GM19324 (cell line): Measurements from ENCODE around the gene ZCCHC14.
"Not testable (repeated sequence)": the region's sequence is repeated elsewhere in the genome, so short reads cannot be mapped to it uniquely, and the experiment has no call there.

Source experiments
- ATAC-seq: cut with Tn5 transposase; IDR thresholded peaks from one replicate; pipeline ENCODE4 v1.9.1; 2021; ENCODE audit warnings: mild to moderate bottlenecking, moderate library complexity; ENCODE audit not compliant: unreplicated experiment, low FRiP score

The ZCCHC14 gene

DNA sequence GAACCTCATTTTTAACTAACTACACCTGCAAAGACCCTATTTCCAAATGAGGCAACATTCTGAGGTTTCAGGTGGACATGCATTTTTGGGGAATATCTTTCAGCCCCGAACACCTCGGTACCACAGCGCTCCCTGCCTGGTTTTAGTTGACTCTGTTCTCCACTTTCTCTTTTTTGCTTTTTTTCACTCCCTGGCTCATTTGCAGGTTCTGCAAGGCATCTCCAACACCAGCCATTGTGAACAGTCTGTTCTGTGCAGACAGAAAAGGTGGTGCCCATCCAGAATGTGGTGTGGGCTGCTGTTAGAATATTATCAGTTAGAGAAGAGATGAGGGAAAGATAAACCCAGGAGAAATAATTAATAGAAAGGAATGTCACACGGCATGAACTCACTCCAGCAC, 32.5 kb upstream of the ZCCHC14 start:
- ATAC-seq: no peak

DNA sequence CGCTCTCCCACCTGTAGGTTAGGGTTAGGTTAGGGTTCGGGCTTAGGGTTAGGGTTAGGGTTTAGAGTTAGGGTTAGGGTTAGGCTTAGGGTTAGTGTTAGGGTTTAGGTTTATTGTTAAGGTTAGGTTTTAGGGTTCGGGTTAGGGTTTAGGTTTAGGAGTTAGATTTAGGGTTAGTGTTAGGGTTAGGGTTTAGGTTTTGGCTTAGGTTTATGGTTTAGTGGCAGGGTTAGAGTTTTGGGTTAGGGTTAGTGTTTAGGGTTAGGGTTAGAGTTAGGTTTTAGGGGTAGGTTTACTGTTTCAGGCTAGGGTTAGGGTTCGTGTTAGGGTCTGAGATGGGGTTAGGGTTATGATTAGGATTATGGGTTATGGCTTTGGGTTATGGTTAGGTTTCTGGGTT, 31.6 kb upstream of the ZCCHC14 start:
- ATAC-seq: no peak

DNA sequence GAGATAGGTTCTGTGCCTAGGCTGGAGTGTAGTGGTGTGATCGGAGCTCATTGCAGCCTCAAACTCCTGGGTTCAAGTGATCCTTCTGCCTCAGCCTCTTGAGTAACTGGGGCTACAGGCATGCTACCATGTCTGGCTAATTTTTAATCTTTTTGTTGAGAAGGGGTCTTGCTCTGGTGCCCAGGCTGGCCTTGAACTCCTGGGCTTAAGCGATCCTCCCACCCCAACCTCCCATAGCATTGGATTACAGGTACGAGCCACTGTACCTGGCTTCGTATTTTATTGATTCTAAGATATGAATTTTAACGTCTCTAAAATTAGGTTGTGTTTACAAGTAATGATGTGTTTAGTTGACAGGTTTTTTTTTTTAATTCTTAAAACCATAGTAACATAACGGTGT, 30.8 kb upstream of the ZCCHC14 start:
- ATAC-seq: not testable (repeated sequence)

DNA sequence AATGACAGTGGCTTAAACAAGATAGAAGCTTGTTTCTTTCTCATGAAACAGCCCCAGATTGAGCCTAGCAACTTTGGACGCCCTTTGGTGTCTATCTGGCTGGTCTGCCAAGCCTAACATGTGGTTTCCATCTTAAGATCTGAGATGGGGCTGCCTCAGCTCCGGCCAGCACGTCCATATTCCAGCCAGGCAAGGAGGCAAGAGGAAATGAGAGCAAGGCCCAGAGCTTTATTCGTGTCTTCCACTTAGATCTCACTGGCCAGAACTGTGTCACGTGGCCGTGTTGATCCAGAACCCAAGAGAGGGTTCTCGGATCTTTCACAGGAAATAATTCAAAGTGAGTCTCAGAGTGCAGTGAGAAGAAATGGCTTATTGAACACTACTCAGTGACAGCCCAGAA, 28.9 kb upstream of the ZCCHC14 start:
- not testable (repeated sequence) for ATAC-seq

DNA sequence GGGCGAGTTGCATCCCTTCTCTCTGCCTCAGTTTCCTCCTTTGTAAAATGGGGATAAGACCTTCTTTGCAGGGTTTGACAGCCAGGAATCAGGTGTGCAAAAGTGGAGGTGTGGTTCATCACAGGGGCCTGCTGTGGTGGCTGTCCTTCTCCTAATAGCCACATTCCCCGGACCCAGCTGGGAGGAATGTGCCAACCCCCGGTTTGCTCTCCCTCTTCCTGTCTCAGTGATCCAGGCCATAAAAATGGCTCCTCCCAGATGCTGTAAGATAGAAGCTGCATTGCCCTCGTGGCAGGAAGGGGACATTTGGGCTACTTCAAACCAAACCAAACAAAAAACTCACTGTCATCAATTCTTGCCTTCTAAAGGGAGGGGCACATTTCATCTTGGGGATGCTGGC, 26.3 kb upstream of the ZCCHC14 start:
- ATAC-seq: not testable (repeated sequence)

DNA sequence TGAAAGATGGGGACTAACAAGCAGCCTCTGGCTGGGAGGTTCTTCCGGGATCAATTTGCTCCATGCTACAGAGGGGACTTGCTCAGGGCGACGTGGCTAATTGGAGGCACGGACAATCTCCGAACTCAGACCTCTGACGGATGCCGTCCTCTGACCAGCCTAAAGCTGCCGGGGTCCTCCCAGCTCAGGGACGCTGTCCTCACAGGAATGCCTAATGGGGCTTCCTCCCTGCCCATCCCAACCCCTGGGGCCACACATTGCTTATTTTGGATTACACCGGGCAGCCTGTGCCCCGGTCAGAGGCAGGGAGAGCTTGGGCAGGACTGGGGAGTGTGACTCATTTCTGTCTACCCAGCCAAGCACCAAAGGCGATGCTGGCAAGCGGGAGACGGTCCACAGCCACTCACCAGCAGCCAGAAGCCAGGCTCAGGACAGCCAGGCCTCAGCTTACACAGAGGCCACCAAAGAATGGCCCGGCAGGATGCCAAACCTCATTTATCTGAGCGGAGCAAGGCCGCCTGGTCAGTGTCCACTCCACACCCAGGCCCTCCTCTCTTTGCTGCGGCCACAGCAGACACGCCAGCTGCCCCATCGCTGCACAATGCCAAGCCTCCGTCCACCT, 25.7 kb upstream of the ZCCHC14 start:
- not testable (repeated sequence) for ATAC-seq

DNA sequence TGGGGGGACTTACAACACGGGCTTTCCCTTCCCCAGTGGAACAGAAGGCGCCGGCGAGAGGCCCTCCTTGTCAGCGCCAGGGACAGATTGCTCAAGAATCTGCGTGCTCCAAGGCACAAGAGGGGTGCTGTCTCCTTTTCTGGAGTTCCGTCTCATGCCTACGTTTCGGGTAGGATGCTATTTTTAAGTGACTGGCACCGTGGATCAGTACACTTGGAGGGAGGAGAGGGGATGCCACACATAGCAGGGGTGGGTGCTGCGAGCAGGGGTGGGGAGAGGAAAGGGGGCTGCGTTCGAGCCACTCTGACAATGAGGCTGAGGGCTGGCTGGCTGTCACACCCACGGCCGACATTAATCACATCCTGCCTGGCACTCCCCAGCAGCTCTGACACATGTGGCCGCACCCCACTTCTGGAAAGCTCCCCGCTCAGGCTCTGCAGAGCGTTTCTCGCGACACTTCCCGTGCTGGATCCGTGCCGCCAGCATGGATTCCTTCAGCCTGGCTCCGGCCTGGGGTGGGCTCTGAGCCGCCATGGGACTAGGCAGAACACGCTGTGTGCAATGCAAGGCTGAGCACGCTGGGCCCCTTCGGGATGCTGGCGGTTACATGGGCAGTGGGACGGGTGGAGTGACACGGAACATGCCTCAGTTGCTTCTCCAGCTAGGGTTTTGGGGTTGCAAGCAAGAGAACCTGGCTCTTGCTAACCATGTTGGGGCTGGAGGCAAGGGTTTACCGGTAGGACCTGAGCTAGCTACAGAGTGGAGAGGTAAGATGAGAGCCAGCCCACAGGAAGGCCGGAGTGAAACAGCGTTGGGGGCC, 25.0 kb upstream of the ZCCHC14 start:
- not testable (repeated sequence) for ATAC-seq

DNA sequence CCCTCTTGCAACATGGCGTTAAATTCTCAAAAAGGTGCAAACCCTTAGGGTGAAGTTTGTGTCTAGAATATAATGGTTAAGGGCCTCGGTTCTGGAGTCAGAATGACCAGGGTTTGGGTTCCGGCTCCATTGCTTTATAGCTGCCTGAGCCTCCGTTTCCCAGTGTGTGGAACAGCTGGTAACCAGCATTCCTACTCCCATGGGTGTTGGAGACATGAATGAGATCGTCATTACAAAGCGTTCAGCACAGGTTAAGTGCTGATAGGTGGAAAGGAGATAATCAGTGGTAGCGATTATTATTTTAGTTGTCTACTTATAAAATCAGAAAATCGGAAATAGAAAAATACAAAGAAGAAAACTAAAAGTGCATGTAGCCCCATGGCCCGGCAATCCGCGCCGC, 23.5 kb upstream of the ZCCHC14 start:
- ATAC-seq: no peak

DNA sequence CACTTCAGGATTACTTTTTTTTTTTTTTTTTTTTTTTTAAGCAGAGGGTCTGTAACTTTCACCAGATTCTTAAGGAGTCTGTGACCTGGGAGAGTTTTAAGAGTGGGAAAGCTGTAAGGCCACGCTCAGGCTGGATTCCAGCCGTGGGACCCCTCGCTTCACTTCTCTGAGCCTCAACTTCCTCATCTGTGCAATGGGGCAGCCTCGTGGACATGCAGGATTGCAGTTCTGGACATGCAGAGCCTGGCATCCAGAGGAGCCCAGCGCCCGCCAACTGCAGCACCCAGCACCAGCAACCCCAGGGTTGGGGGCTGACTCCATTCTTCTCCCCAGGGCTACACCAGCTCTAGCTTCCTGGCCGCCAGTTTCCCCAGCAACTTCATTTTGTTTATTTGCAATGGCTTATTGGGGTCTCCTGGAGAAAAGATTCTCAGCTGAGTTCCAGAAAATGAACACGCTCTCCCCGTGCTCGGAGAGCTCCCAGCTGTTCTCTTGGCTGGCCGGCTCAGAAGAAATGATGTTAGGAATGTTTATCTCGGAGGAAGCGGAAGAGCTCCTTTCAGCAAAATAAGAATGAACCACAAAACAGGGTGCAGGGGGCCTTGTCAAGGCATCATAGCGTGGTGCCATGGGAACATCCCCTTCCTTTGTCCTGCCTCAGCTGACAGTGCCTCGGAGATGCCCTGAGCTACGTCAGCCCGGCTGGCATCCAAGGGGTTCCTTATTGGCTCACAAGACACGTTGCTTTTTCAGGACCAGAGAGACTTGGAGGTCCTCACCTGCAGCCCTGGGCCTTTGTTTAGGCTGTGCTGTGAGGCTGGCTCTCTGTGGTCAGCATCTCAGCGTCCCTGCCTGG, 22.9 kb upstream of the ZCCHC14 start:
- no peak for ATAC-seq

DNA sequence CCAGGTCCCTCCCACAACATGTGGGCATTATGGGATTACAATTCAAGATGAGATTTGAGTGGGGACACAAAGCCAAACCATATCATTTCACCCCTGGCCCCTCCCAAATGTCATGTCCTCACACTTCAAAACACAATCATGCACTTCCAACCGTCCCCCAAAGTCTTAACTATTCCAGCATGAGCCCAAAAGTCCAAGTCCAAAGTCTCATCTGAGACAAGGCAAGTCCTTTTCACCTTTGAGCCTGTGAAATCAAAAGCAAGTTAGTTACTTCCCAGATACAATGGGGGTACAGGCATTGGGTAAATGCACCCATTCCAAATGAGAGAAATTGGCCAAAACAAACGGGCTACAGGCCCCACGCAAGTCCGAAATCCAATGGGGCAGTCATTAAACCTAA, 17.0 kb upstream of the ZCCHC14 start:
- not testable (repeated sequence) for ATAC-seq

DNA sequence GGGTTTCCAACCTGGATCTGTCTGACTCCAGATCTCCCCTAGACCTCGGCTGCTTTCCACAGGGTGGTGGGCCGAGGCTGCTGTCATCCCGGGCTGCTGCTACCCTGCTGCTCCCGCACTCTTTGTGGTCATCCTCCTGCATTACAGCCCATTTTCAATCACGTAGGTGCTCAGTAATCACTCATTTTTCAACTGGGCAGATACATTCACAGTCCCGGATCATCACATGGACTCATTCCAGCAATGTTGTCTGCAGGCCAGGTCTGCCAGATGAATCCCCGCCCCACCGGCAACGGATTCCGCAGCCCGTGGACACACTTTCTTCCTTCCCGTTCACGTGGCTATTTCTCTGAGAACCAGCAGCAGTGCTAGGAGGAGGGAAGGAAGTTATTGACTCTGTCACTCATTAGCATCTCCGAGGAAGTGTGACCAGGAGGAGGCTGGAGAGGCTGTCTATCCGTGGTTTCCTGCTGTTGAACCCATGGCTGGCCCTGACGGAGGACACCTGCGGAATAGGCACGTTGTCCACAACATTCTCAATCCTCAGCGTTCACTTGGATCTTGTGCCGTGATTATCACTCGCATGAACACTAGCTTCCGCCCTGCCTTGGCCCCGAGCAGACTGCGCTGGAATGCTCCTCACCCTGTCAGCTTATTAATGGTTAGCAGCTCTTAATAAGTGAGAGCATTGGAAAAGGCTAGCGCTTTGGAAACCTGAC, 14.7 kb upstream of the ZCCHC14 start:
- no peak for ATAC-seq

DNA sequence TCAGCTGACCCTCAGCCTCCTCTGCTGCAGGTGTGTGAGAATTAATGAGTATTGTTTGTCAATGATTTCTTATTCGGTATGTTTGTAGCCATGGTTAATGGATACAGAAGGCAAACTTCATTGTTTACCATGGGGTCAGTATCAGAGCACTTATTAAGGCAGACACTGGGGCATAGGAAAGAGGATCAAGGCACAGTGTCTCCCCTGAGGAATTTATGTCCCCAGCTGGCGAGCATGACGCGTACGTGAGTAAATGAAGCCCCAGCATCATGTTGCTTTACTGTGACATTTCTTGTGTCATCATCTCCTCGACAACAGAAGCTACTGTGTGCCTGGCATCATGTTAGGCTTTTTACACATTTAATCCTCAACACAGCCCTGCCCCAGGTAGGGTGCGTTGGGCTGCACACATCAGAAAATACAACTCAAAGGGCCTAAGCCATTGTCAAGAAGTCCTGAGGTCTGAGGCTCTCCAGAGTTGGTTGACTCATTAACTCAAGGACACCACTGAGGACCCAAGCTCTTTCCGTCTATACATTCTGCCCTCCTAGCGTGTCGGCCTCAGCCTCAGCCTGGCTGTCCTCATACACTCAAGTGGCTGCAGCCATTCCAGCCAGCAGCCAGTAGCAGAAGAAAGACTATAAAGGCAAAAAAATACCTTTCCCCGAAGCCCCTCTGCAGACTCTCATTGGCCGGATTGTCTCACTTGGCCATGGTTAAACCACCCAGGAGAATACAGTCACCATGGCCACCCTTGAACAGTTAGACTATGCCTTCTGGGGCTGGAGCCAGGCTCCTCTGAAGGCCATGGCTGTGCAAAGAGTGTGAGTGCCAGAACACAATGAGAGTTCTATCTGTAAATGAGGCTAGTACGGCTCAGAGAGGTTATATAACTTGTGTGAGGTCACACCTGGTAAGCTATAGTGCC, 13.9 kb upstream of the ZCCHC14 start:
- ATAC-seq: no peak

DNA sequence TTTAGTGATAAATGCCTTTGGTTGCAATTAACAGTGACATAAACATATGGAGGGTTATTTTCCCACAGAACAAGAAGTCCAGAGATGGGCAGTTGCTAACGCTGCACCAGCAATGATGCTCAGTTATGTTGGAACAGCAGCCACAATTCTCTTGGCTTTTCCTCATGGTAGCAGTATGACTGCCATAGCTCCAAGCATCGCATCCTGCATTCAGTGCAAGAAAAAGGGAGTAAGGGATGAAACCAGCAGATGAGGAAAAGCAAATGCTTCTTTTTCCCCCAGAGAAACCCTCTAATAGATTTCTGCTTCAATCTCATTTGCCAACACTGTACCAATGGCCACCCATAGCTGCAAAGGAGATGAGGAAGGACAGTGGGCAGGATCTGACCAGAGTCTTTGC, 13.0 kb upstream of the ZCCHC14 start:
- ATAC-seq: no peak

DNA sequence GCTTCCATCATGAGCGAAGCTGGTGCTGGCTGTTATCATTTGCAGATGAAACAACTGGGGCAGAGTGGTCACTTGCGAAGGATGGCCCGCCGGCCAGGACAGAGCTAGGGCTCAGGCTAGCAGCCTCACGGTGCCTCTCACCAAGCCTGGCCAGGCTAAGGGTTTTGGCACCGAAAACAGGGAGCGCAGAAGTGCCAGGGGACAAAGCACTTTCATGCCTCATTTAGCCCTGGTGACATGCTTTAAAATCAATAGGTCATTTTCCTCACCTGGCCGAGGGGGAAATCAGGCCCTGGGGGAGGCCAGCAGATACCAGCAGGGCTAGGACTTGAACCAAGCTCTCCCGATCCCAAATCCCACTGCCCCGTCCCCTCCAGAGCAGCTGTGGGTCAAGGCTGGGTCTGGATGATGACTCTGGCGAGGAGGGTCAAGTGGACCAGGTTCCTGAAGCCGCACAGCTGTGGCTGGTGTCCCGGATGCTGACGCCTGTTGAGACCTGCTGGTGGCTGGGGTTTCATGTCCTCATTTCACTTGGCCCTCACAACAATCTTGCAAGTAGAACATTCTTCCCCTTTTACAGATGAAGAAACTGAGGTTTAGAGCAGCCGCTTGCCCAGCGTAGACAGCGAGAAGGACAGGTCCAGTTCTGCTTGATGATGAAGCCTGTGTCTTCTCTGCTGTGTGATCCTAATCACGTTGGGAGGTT, 10.6 kb upstream of the ZCCHC14 start:
- ATAC-seq: not testable (repeated sequence)

DNA sequence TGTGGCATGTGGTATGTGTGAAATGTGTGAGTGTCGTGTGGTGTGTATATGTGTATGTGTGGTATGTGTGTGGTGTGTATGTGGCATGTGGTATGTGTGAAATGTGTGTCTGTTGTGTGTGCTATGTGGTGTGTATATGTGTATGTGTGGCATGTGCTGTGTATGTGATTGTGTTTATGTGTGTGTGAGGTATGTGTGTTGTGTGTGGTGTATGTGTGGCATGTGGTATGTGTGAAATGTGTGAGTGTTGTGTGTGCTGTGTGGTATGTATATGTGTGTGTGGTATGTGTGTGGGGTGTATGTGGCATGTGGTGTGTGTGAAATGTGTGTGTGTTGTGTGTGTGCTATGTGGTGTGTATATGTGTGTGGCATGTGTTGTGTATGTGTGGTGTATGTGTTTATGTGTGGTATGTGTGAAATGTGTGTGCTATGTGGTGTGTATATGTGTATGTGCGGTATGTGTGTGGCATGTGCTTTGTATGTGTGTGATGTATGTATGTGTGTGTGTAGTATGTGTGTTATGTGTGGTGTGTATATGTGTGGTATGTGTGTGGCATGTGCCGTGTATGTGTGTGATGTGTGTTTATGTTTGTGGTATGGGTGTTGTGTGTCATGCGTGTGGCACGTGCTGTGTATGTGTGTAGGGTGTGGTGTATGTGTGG, 9.6 kb upstream of the ZCCHC14 start:
- no peak for ATAC-seq

DNA sequence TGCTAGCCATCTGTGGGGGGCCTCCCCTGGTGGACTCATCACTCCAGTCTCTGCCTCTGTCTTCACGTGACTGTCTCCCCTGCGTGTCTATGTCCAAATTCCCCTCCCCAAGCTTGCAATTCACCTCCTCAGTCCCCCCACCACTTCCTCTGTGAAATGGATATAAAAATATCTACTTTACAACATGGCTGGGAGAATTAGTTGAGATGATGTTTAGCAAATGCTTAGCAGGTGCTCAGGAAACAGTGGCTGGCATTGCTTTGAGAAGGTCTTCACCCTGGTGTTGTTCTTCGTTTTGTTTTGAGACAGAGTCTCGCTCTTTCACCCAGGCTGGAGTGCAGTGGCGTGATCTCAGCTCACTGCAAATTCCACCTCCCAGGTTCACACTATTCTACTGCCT, 8.3 kb upstream of the ZCCHC14 start:
- ATAC-seq: no peak

DNA sequence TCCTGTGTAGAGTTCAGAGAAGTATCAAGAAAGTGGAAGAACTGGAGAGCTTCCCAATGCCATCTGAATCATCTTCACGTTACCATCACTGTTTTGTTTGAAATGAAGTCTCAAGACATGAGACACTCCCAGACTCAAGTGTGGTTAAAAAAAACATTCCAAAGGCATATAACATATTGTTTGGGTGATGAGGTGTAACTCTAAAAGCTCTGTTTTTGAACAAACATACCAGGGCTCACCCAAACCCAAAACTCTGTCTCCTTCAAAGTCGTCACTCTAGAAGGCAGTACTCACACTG, 6.3 kb upstream of the ZCCHC14 start:
- no peak for ATAC-seq

DNA sequence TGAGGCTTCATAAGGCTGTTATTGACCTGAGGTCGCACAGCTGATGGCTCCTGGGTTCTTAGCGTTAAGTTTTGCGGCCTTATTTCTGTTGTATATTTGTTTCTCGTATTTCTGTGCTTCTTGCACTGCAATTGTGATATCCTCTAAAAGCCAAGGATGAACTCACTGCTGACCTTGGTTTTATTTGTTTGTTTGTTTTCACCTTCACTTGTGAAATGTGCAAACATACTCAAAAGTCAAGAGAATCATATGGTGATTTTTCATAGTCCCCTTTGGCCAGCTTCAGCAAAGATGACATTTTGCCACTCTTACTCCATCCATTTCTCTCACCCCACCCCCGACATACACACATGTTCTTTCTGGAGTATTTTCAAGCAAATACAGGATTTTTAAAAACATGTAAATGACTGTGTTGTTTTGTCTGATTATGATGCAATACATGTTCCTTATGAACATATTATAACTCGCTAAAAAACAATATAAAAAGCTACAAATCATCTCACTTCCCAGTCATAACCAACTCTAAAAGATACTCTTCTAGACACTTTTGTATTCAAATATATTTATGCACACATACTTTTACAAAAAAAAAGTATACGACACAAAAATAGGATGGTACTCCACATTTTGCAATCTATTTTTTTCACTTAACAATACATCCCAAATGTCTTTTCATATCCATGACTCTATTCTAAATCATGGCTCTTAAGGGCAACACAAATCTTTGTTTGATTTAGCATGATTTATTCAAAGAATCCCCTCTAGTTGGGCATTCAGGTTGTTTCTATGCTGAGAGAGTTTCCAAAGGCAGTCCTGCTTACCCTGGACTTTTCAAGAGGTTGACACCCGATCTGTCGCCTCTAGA, 5.7 kb upstream of the ZCCHC14 start:
- no peak for ATAC-seq
